Ascending aorta (tissue), 2 donors: Measurements from ENCODE around the gene C1orf174. TPM values are rescaled to one million over a fixed set of nuclear protein-coding genes. Genes with fewer than 3 reads are reported as not detected.

ENCODE experiments used
- DNase-seq, 2 donors: peaks; one replicate each; pipeline ENCODE4 v3.0.0-alpha.2; 2019; ENCODE audit warnings: low spot score in 2 of 2
- H3K27ac ChIP-seq, 2 donors: fragments of 200-600 bp; sonication (generic); one replicate each; pipeline ENCODE4 v1.5.1; 2016 to 2017; ENCODE audit warnings: mild to moderate bottlenecking in 1 of 2
- H3K27me3 ChIP-seq: fragments of 200-600 bp; sonication (generic); one replicate; pipeline ENCODE4 v1.5.1; 2017
- H3K36me3 ChIP-seq, 2 donors: fragments of 200-600 bp; sonication (generic); one replicate each; pipeline ENCODE4 v1.5.1; 2016
- H3K4me1 ChIP-seq, 2 donors: fragments of 200-600 bp; sonication (generic); one replicate each; pipeline ENCODE4 v1.5.1; 2016 to 2017; ENCODE audit warnings: mild to moderate bottlenecking in 1 of 2
- H3K4me3 ChIP-seq, 2 donors: fragments of 200-600 bp; sonication (generic); one replicate each; pipeline ENCODE4 v1.5.1; 2016 to 2017; ENCODE audit warnings: mild to moderate bottlenecking in 1 of 2
- H3K9me3 ChIP-seq, 2 donors: fragments of 200-600 bp; sonication (generic); one replicate each; pipeline ENCODE4 v1.5.1; 2016
- CTCF ChIP-seq, 3 experiments: fragments of 200-600 bp in 2 of 3; fragments of 450-650 bp in 1 of 3; sonication (generic) in 2 of 3; IDR thresholded peaks; one replicate each; pipeline ENCODE4 v1.5.1; 2016 to 2019; ENCODE audit warnings: antibody characterized with exemption in 3 of 3, mild to moderate bottlenecking in 1 of 3, moderate library complexity in 1 of 3
- intact Hi-C: fragments of 100-400 bp; cut with DNase I; formaldehyde crosslinking; loops from one replicate; pipeline ENCODE4 v1.15.1; 2023
- total RNA-seq: library from RNA; depleted of rRNA; stranded (reverse); fragments of >200 nt; gene quantifications from one replicate; pipeline ENCODE4 v1.1.0, GENCODE V29; 2016

Gene C1orf174
- total RNA-seq, 1 donor from 2014 or later = 14.9 TPM

GRCh38 chr1:3847081-3847480 lies 53.0 kb downstream of the C1orf174 start:
- Histone ChIP-seq H3K27ac (no peak overlapping the region), H3K4me1 (no peaks in the 10 kb centered on the region), H3K9me3 (no peaks in the 10 kb centered on the region), H3K4me3 (no peak overlapping the region), H3K27me3 (no peaks in the 10 kb centered on the region), H3K36me3 (peaks cover 43 to 63% of the 10 kb centered on the region in 2 donors)
- intact Hi-C loops = no loop called here
- no peak for TF ChIP-seq CTCF (IDR thresholded peaks at IDR 0.05)
- no peak for DNase-seq

- no peak for DNase-seq
- no peak for TF ChIP-seq CTCF (IDR thresholded peaks at IDR 0.05)
- Histone ChIP-seq H3K27me3 (no peaks in the 10 kb centered on the region), H3K27ac (no peak overlapping the region), H3K9me3 (no peaks in the 10 kb centered on the region), H3K36me3 (peaks cover 43 to 61% of the 10 kb centered on the region in 2 donors), H3K4me1 (no peaks in the 10 kb centered on the region), H3K4me3 (no peak overlapping the region)
- intact Hi-C loops = no loop called here
Measured at GRCh38 chr1:3846541-3846940, 53.5 kb downstream of the C1orf174 start.

- Histone ChIP-seq H3K4me3 (no peak overlapping the region), H3K36me3 (peaks cover 53 to 78% of the 10 kb centered on the region in 2 donors), H3K27me3 (no peaks in the 10 kb centered on the region), H3K27ac (no peak overlapping the region), H3K4me1 (no peaks in the 10 kb centered on the region), H3K9me3 (peaks cover 0 to under 1% of the 10 kb centered on the region in 2 donors)
- TF ChIP-seq CTCF (IDR thresholded peaks at IDR 0.05) = no peak
- intact Hi-C loops = no loop called here
- no peak for DNase-seq
Measured at GRCh38 chr1:3842912-3843311, 57.2 kb downstream of the C1orf174 start.

GRCh38 chr1:3841491-3841890 lies 58.6 kb downstream of the C1orf174 start:
- H3K27ac ChIP-seq = no peak overlapping the region
- H3K4me1 ChIP-seq = no peaks in the 10 kb centered on the region
- TF ChIP-seq CTCF (IDR thresholded peaks at IDR 0.05) = no peak
- intact Hi-C loops = no loop called here
- H3K4me3 ChIP-seq = no peak overlapping the region
- H3K36me3 ChIP-seq = peaks cover 60 to 81% of the 10 kb centered on the region in 2 donors
- H3K27me3 ChIP-seq = no peaks in the 10 kb centered on the region
- DNase-seq = no peak
- H3K9me3 ChIP-seq = peaks cover 0 to 9% of the 10 kb centered on the region in 2 donors

Other genes with a start within 250 kb of the C1orf174 start
- gene TP73, start 247.8 kb downstream of the C1orf174 start, total RNA-seq = not detected
- gene CCDC27, start 147.8 kb downstream of the C1orf174 start, total RNA-seq = not detected
- not detected for gene SMIM1, start 127.5 kb downstream of the C1orf174 start, total RNA-seq
- gene LRRC47, start 103.8 kb downstream of the C1orf174 start, total RNA-seq = 41.5 TPM
- gene CEP104, start 43.1 kb downstream of the C1orf174 start, total RNA-seq = 93.6 TPM
- gene DFFB, start 42.8 kb downstream of the C1orf174 start, total RNA-seq = 45.4 TPM